ENCODE data around the gene PNPLA7.

The PNPLA7 gene

DNA sequence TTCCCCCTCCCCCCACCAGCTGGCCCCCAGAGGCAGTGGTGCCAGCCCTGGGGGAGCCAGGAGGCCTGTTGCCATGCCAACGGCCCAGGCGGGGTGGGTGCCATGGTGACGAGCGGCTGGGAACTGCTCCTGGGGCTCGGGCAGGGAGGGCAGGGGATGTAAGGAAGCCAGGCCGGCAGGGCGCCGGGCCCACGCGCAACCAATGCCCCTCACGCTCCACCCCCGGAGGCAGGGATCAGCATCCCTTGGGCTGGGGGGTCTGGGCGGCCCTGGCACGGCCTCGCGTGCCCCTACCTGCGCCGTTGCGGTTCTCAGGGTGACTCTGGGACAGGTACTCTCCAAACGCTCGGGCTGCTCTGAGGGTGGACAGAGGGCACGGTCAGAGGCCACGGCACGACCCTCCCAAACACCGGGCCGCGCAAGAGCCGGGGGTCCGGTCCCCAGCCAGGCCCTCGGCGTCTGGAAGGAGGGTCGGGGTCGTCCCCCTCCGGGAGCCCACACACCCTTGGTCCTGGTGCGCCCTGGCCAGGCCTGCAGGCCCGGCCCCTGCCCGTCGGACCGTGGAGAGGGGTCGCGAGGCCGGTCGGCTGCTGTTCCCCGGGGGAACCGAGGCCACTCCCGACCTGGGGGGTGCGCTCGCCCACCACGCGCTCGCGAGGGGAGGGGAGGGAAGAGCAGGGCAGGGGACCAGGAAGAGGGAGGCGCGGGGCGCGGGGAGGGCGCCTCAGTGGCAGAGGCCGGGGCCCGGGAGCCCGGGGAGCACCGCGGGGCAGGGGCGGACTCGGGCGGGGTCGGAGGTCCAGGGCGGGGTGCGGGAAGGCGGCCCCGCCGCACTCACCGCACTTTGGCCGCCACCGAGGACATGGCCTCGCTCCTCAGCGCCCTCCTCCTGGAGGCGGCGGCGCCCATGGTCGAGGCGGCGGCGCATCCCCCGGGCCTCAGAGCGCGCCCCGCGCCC lies 91.7 kb downstream of the PNPLA7 start:
- Histone ChIP-seq H3K27me3 (ENCODE audit: control insufficient read depth, insufficient read depth, low read length) (no peaks in the 10 kb centered on the region), H3K9me3 (ENCODE audit: control insufficient read depth, low read depth, low read length) (no peaks in the 10 kb centered on the region), H3K36me3 (ENCODE audit: control insufficient read depth, low read depth, low read length) (peaks cover 4% of the 10 kb centered on the region), H3K9ac (ENCODE audit: low read length) (peak overlapping the region; percentile 52), H3K27ac (ENCODE audit: low read length) (no peak overlapping the region), H3K4me3 (ENCODE audit: low read length) (peak overlapping the region; percentile 66), H3K4me1 (ENCODE audit: control insufficient read depth, low read depth, low read length) (peaks cover 6% of the 10 kb centered on the region)

DNA sequence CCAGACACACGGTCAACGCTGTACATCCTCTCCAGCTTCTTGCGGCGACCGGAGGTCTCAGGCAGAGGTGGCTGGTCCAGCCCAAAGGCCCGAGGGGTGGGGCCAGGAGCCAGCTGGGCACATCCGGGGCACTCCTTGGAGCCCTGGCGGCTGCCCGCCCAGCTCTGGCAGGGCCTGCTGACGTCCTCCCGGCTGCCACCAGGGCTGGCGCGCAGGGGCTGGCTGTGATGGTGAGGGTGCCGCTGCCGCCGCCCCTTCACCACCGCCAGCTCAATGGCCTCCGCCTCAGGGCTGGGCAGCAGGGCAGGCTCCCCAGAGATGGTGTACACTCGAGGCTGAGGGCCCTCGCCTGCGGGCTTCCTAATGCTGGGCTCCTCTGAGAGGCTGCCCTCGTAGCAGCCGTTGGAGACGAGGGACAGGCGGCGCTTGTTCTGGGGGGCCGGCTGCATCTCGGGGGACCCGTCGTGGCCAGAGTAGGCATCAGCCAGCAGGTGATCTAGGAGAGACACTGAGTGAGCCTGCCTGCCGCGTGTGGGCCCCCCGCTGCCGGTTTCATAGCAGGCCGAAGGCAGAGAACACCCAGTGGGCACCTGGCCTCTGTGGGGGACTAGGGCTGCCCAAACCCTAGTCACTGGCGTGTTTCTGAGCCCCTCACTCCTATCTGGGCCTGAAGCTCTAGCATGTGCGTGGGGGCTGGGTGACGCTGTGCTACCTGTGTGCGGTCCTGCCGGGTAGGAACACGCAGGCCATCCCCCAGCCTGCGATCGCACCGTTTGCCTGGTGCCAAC lies 92.6 kb downstream of the PNPLA7 start:
- Histone ChIP-seq H3K4me1 (ENCODE audit: control insufficient read depth, low read depth, low read length) (peaks cover 6% of the 10 kb centered on the region), H3K36me3 (ENCODE audit: control insufficient read depth, low read depth, low read length) (peaks cover 4% of the 10 kb centered on the region), H3K27ac (ENCODE audit: low read length) (no peak overlapping the region), H3K27me3 (ENCODE audit: control insufficient read depth, insufficient read depth, low read length) (no peaks in the 10 kb centered on the region), H3K9me3 (ENCODE audit: control insufficient read depth, low read depth, low read length) (no peaks in the 10 kb centered on the region), H3K4me3 (ENCODE audit: low read length) (no peak overlapping the region), H3K9ac (ENCODE audit: low read length) (no peak overlapping the region)

DNA sequence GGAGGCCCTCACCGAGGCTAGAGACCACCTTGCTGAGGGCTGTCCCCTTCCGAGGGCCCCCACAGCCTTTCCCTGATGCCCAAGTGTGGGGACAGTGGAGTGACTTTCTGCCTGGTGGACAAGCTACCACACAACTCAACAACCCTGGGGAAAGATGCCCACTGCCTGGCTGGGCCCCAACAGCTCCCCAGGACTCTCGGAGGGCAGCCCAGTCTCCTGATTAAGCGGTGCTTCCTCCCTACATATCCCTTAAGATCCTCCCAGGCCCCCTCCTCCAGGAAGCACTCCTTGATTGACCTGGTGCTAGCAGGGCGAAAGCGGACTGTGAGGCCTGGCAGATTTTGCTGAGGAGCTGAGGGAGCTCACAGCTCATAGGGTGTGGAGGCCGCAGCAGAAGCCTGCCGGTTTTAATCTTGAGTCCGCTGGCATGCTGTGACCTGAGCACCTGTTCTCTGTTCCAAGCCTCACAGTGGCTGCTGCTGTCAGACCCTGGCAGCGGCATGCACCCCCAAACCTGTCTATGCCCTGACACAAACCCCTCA lies 93.3 kb downstream of the PNPLA7 start:
- H3K4me1 ChIP-seq (ENCODE audit: control insufficient read depth, low read depth, low read length) = peaks cover 6% of the 10 kb centered on the region
- H3K4me3 ChIP-seq (ENCODE audit: low read length) = no peak overlapping the region
- H3K36me3 ChIP-seq (ENCODE audit: control insufficient read depth, low read depth, low read length) = peaks cover 4% of the 10 kb centered on the region
- H3K27ac ChIP-seq (ENCODE audit: low read length) = no peak overlapping the region
- no peaks in the 10 kb centered on the region for H3K9me3 ChIP-seq (ENCODE audit: control insufficient read depth, low read depth, low read length)
- H3K9ac ChIP-seq (ENCODE audit: low read length) = no peak overlapping the region
- H3K27me3 ChIP-seq (ENCODE audit: control insufficient read depth, insufficient read depth, low read length) = no peaks in the 10 kb centered on the region

DNA sequence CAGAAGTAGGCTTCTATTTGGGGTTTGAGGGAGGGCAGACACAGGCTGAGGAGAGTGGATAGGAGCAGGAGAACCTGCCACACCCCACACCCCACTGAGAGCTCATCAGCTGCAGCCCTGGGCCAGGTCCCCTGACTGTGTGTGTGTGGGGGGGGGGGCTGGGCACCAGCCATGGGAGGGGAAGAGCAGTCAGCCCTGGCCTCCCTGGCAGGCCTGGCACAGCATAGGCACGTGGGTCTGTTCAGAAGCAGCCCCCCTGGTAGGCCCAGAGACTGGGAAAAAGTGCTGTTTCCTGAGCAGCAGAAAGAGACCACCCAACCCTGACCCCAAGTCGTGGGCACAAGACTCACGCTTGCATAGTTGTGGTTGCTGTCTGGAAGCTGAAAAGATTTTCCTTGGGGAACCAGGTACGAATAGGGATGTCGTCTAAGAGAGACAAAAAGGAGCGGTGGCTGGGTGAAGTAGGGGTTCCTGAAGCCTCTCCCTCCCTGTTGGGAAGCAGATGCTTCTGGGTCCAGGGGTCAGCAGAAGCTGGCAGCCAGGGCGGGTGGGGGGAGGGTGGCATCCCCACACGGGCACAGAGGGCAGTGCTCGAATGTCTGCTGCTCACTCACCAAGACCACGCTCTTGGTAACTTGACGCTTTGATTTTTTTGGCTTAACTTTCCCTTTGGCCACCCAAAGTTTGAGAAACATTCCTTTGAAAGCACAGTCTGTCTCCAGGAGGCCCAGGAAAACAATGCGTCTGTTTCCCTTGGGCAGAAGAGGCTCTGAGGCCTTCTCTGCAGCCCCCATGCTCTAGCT lies 93.9 kb downstream of the PNPLA7 start:
- H3K27me3 ChIP-seq (ENCODE audit: control insufficient read depth, insufficient read depth, low read length) = no peaks in the 10 kb centered on the region
- peaks cover 6% of the 10 kb centered on the region for H3K4me1 ChIP-seq (ENCODE audit: control insufficient read depth, low read depth, low read length)
- H3K4me3 ChIP-seq (ENCODE audit: low read length) = no peak overlapping the region
- no peaks in the 10 kb centered on the region for H3K9me3 ChIP-seq (ENCODE audit: control insufficient read depth, low read depth, low read length)
- peaks cover 4% of the 10 kb centered on the region for H3K36me3 ChIP-seq (ENCODE audit: control insufficient read depth, low read depth, low read length)
- H3K27ac ChIP-seq (ENCODE audit: low read length) = no peak overlapping the region
- no peak overlapping the region for H3K9ac ChIP-seq (ENCODE audit: low read length)

DNA sequence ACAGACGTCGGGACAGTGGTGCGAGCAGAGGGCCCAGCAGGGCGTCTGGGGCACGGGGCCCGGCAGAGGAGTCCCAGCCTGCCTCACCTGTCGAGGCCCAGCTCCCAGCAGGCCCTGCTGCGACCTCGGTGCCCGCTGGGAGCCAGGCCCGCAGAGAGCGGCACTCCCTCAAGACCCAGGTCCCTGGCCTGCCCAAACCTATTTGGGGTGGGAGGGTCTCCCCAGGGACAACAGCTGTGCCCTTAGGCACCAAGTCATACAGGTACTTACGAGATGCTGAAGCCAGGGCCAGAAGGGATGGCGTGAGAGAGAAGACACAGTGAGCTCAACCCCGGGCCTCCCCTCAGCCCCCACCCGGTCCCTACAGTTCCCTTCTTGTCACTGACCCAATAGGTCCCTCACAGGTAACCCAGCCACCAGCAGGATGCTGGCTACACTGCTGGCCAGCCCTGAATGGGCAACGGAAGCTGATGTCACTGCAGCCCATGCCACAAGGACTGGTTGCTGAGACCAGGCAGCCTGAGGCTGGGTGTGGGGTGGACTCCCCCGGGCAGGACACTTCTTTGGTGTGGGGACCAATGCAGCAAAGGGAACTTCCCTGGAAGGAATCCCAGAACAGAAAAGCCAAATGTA lies 94.7 kb downstream of the PNPLA7 start:
- no peak overlapping the region for H3K27ac ChIP-seq (ENCODE audit: low read length)
- peaks cover 4% of the 10 kb centered on the region for H3K36me3 ChIP-seq (ENCODE audit: control insufficient read depth, low read depth, low read length)
- no peak overlapping the region for H3K4me3 ChIP-seq (ENCODE audit: low read length)
- no peaks in the 10 kb centered on the region for H3K27me3 ChIP-seq (ENCODE audit: control insufficient read depth, insufficient read depth, low read length)
- no peak overlapping the region for H3K9ac ChIP-seq (ENCODE audit: low read length)
- H3K9me3 ChIP-seq (ENCODE audit: control insufficient read depth, low read depth, low read length) = no peaks in the 10 kb centered on the region
- H3K4me1 ChIP-seq (ENCODE audit: control insufficient read depth, low read depth, low read length) = peaks cover 6% of the 10 kb centered on the region

DNA sequence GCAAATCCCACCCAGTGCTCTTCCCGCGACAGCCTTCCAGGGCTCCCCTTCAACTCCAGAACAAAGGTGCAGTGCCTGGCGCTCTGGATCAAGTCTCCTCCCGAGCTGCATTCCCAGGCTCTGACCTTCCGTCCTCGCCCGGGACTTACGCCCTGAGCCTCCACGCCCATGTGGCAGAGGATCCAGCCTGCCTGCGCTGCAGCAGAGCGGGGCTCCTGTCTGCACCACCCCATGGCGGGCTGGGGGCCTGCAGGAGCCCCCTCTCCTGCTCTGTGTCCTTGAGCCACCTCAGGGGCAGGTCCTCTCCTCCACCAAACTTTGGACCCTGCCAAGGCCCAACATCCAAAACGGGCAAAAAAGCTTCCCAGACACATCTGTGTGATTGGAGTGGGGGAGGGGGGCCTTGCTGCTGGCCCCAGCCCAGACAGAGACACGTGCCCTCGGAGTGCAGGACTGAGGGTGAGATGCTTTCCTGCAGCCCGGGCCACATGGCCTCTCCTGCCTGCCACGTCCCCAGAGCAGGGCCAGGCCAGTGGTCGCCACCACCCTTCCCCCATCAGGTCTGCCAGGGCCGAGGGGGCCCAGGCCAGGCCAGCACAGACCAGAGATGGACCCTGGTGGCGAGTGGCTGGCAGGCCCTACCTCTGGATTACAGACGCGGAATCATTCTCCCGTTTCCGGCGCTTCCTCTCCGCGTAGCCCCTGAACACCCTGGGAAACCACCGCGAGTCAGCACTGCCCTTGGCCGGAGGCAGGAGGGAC lies 95.4 kb downstream of the PNPLA7 start:
- H3K27ac ChIP-seq (ENCODE audit: low read length) = no peak overlapping the region
- H3K27me3 ChIP-seq (ENCODE audit: control insufficient read depth, insufficient read depth, low read length) = no peaks in the 10 kb centered on the region
- H3K9me3 ChIP-seq (ENCODE audit: control insufficient read depth, low read depth, low read length) = no peaks in the 10 kb centered on the region
- peaks cover 6% of the 10 kb centered on the region for H3K4me1 ChIP-seq (ENCODE audit: control insufficient read depth, low read depth, low read length)
- H3K36me3 ChIP-seq (ENCODE audit: control insufficient read depth, low read depth, low read length) = peaks cover 4% of the 10 kb centered on the region
- H3K4me3 ChIP-seq (ENCODE audit: low read length) = peak overlapping the region; percentile 54
- H3K9ac ChIP-seq (ENCODE audit: low read length) = peak overlapping the region; percentile 7

DNA sequence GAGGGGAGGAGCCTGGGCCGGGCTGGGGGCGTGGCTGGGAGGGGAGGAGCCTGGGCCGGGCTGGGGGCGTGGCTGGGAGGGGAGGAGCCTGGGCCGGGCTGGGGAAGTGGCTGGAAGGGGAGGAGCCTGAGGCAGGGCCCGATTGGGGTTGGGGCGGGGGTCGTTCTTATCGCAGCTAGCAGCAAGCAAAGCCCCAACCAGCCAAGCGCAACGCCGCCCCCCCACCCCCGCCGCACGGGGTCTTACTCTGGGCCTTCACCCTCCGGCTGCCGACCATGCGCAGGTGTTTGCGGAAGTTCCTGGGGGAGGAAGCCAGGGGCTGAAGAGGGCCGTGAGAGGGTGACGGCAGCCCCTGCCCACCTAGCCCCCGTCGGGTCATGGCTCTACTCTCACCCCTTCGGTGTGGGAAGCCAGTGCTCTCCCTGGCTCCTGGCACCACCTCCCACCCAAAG lies 96.0 kb downstream of the PNPLA7 start:
- Histone ChIP-seq H3K27me3 (ENCODE audit: control insufficient read depth, insufficient read depth, low read length) (no peaks in the 10 kb centered on the region), H3K27ac (ENCODE audit: low read length) (no peak overlapping the region), H3K4me1 (ENCODE audit: control insufficient read depth, low read depth, low read length) (peaks cover 6% of the 10 kb centered on the region), H3K9me3 (ENCODE audit: control insufficient read depth, low read depth, low read length) (no peaks in the 10 kb centered on the region), H3K36me3 (ENCODE audit: control insufficient read depth, low read depth, low read length) (peaks cover 4% of the 10 kb centered on the region), H3K9ac (ENCODE audit: low read length) (peak overlapping the region; percentile 7), H3K4me3 (ENCODE audit: low read length) (peak overlapping the region; percentile 54)

DNA sequence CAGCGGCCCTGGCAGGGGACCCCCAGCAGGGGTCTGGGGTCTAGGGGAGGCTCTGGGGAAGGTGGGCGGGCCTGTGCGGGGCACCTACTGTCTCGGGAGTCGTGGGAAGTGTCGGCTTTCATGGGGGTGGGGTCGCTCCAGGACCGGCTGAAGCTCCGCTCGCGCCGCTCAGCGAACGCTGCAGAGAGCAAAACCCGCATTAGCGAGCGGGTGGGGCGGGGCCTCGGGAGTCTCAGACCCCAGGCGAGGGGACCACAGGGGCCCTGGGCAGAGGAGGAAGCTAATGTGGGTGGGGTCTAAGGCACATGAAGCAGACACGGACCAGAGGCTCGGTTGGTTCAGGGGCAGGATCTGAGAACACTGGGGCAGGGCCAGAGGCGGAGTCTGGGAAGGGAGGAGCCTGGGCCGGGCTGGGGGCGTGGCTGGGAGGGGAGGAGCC lies 96.5 kb downstream of the PNPLA7 start:
- peak overlapping the region; percentile 55 for H3K4me3 ChIP-seq (ENCODE audit: low read length)
- no peak overlapping the region for H3K27ac ChIP-seq (ENCODE audit: low read length)

DNA sequence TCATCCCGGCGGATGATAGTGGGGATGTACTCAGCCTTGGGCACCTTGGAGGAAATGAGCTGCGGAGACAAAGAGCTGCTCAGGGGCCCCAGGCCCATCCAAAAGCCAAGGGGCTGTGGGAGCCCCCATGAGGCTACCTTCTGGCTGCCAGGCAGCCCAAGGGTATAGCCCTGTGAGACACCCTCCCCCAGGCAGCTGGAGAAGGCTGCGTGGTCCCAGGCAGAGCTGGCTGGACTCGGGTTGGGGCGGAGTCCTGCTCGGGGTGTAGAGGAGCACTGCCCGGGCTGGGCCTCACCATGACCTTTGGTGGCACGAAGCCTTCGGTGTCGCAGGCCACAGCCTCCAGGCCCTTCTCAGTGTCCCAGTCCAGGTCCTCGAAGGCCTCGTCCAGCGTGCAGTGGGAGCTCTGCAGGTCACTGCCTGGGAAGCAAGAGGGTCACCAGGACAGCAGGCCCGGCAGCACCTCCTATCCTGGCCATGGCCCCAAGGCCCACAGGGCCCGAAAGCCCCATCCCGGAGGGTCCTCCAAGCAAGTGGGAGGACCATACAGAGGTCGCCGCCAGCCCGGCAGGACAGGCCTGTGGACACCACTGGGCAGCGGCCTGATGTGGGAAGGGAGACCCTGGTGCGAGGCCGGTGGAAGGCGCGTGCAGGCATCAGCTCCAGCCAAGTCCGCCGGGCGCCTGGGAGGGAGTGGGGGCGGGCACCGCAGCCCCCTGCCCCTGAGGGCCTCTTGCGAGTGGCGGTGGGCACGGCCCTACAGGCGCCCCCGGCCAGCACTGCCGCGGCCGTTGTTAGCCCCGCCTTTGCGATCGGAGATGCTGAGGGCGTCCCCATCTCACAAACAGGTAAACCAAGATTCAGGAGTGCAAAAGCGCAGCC lies 97.2 kb downstream of the PNPLA7 start:
- Histone ChIP-seq H3K4me1 (ENCODE audit: control insufficient read depth, low read depth, low read length) (peaks cover 6% of the 10 kb centered on the region), H3K9ac (ENCODE audit: low read length) (no peak overlapping the region), H3K36me3 (ENCODE audit: control insufficient read depth, low read depth, low read length) (peaks cover 4% of the 10 kb centered on the region)

More for the DNA sequence above, 96.5 kb downstream of the PNPLA7 start:
- Histone ChIP-seq H3K9me3 (ENCODE audit: control insufficient read depth, low read depth, low read length) (no peaks in the 10 kb centered on the region), H3K9ac (ENCODE audit: low read length) (no peak overlapping the region), H3K27me3 (ENCODE audit: control insufficient read depth, insufficient read depth, low read length) (no peaks in the 10 kb centered on the region), H3K4me1 (ENCODE audit: control insufficient read depth, low read depth, low read length) (peaks cover 6% of the 10 kb centered on the region), H3K36me3 (ENCODE audit: control insufficient read depth, low read depth, low read length) (peaks cover 4% of the 10 kb centered on the region)

More for the DNA sequence above, 97.2 kb downstream of the PNPLA7 start:
- Histone ChIP-seq H3K27ac (ENCODE audit: low read length) (no peak overlapping the region), H3K27me3 (ENCODE audit: control insufficient read depth, insufficient read depth, low read length) (no peaks in the 10 kb centered on the region), H3K4me3 (ENCODE audit: low read length) (peak overlapping the region; percentile 55), H3K9me3 (ENCODE audit: control insufficient read depth, low read depth, low read length) (no peaks in the 10 kb centered on the region)
